H1 (cell line): Measurements from ENCODE around the gene POLR3A. TPM values are rescaled to one million over a fixed set of nuclear protein-coding genes. Genes with fewer than 3 reads are reported as not detected.
A peak's percentile ranks its signal among the peaks of the same experiment; 100 is the strongest.

Experiments
- BRCA1 ChIP-seq: IDR thresholded peaks from 2 replicates; pipeline ENCODE4 v1.6.1; 2012; ENCODE audit warnings: low read depth, low read length, improper control_type of control experiment
- CEBPB ChIP-seq: IDR thresholded peaks from 2 replicates; pipeline ENCODE4 v1.6.1; 2012; ENCODE audit warnings: low read depth, low read length
- EP300 ChIP-seq, 2 experiments: IDR thresholded peaks; 1 replicate in 1 of 2; 2 replicates in 1 of 2; pipeline ENCODE4 v1.6.1; 2011 to 2012; ENCODE audit warnings: low read depth in 2 of 2, low read length in 2 of 2, mild to moderate bottlenecking in 2 of 2, borderline replicate concordance in 1 of 2, inconsistent platforms in 1 of 2, moderate library complexity in 1 of 2
- EZH2 ChIP-seq: fragments of 200-600 bp; sonication (generic); IDR thresholded peaks from 2 replicates; pipeline ENCODE4 v1.7.1; 2012; ENCODE audit warnings: low read depth, mild to moderate bottlenecking, moderate library complexity, low read length, inconsistent platforms; ENCODE audit not compliant: severe bottlenecking
- JUN ChIP-seq: IDR thresholded peaks from 2 replicates; pipeline ENCODE4 v1.6.1; 2011; ENCODE audit warnings: low read depth, mild to moderate bottlenecking, improper control_type of control experiment, low read length
- JUND ChIP-seq: IDR thresholded peaks from 2 replicates; pipeline ENCODE4 v1.6.1; 2011; ENCODE audit warnings: mild to moderate bottlenecking, improper control_type of control experiment, low read length
- KDM1A ChIP-seq: fragments of 200-600, 300-600 bp; sonication (generic); IDR thresholded peaks from 2 replicates; pipeline ENCODE4 v1.7.1; 2016; ENCODE audit warnings: mild to moderate bottlenecking, low read length, borderline replicate concordance
- MAX ChIP-seq: IDR thresholded peaks from 2 replicates; pipeline ENCODE4 v1.6.1; 2012; ENCODE audit warnings: inconsistent platforms
- RFX5 ChIP-seq: IDR thresholded peaks from 2 replicates; pipeline ENCODE4 v1.6.1; 2011; ENCODE audit warnings: low read depth, low read length, improper control_type of control experiment, borderline replicate concordance
- SAP30 ChIP-seq: fragments of 300-600 bp; sonication (generic); IDR thresholded peaks from 2 replicates; pipeline ENCODE4 v1.7.1; 2012; ENCODE audit warnings: low read length, moderate library complexity, mild to moderate bottlenecking, inconsistent platforms; ENCODE audit not compliant: insufficient read depth, insufficient replicate concordance
- SRF ChIP-seq: IDR thresholded peaks from 2 replicates; pipeline ENCODE4 v1.6.1; 2011; ENCODE audit warnings: mild to moderate bottlenecking, low read depth, low read length, moderate library complexity
- TBP ChIP-seq: IDR thresholded peaks from 2 replicates; pipeline ENCODE4 v1.6.1; 2011; ENCODE audit warnings: low read depth, low read length, improper control_type of control experiment
- USF2 ChIP-seq: IDR thresholded peaks from 2 replicates; pipeline ENCODE4 v1.6.1; 2011; ENCODE audit warnings: low read length, improper control_type of control experiment
- YY1 ChIP-seq: IDR thresholded peaks from 2 replicates; pipeline ENCODE4 v1.6.1; 2011; ENCODE audit warnings: low read depth, mild to moderate bottlenecking, low read length
- polyA plus RNA-seq, 7 experiments: library from polyadenylated mRNA; depleted of rRNA in 3 of 7; stranded (reverse) in 5 of 7; unstranded in 2 of 7; fragments of >200 nt in 5 of 7; fragments of 200-250 nt in 2 of 7; gene quantifications; 1 replicate in 5 of 7; 2 replicates in 1 of 7; 4 replicates in 1 of 7; pipeline versions ENCODE4 v1.2.1 to v1.2.3, GENCODE V29; 2011 to 2013; ENCODE audit warnings: missing spikeins in 2 of 7, mixed read lengths in 2 of 7
- total RNA-seq: library from RNA; stranded (reverse); fragmentation: NEBNext Ultra II Directional; extraction: Animal tissue kit (Norgen Biotek cat#: 25700); gene quantifications from 2 replicates; pipeline ENCODE4 v1.2.1, GENCODE V29; 2021

The POLR3A gene
- total and polyA plus RNA-seq, 2 of the 8 experiments (the other 6 are each of a cell fraction or from before 2014, with no cell fraction given), result 11.3 to 38.6 TPM

GRCh38 chr10:78033637-78034470, 4.5 kb upstream of the POLR3A start, which contains the start of gene RPS24 (continued):
- peak; percentile 88 for TF ChIP-seq CEBPB
- TF ChIP-seq USF2, result no peak
- 0 out of 2 replicates have a peak, but pooled peaks have one; percentile 14 for TF ChIP-seq SRF
- no peak for TF ChIP-seq JUN
- peak; percentile 86 for TF ChIP-seq MAX
- peak; percentile 97 for TF ChIP-seq TBP
- no peak for TF ChIP-seq KDM1A
- TF ChIP-seq YY1, result peak; percentile 79
- TF ChIP-seq EZH2, result no peak
- TF ChIP-seq SAP30, result peak; percentile 94
- TF ChIP-seq JUND, result no peak
- no peak for TF ChIP-seq BRCA1
- no peak for TF ChIP-seq EP300 (IDR thresholded peaks at IDR 0.05; ENCODE audit: borderline replicate concordance in 1 of 2, low read depth in 2 of 2, low read length in 2 of 2)
- TF ChIP-seq RFX5, result no peak
